Thyroid gland (tissue), 4 donors: ENCODE data around the gene WBP11.

ENCODE experiments used
- POLR2A ChIP-seq, 2 donors: fragments of 450-650 bp; IDR thresholded peaks; one replicate each; pipeline ENCODE4 v1.6.1; 2017; ENCODE audit warnings: antibody characterized with exemption in 2 of 2, mild to moderate bottlenecking in 2 of 2, moderate library complexity in 1 of 2
- TF ChIP-seq, protein P1 (sequence below), 6 experiments: fragments of 200-600 bp in 3 of 6; fragments of 450-650 bp in 3 of 6; sonication (generic) in 3 of 6; IDR thresholded peaks; one replicate each; pipeline ENCODE4 v1.5.1; 2016 to 2019; ENCODE audit warnings: antibody characterized with exemption in 6 of 6, mild to moderate bottlenecking in 2 of 6, inconsistent platforms in 1 of 6, moderate library complexity in 1 of 6

GRCh38 chr12:14767617-14768016 lies 35.7 kb downstream of the WBP11 start:
- TF ChIP-seq, protein P1, sequence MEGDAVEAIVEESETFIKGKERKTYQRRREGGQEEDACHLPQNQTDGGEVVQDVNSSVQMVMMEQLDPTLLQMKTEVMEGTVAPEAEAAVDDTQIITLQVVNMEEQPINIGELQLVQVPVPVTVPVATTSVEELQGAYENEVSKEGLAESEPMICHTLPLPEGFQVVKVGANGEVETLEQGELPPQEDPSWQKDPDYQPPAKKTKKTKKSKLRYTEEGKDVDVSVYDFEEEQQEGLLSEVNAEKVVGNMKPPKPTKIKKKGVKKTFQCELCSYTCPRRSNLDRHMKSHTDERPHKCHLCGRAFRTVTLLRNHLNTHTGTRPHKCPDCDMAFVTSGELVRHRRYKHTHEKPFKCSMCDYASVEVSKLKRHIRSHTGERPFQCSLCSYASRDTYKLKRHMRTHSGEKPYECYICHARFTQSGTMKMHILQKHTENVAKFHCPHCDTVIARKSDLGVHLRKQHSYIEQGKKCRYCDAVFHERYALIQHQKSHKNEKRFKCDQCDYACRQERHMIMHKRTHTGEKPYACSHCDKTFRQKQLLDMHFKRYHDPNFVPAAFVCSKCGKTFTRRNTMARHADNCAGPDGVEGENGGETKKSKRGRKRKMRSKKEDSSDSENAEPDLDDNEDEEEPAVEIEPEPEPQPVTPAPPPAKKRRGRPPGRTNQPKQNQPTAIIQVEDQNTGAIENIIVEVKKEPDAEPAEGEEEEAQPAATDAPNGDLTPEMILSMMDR (IDR thresholded peaks at IDR 0.05) = no peak
- TF ChIP-seq POLR2A (IDR thresholded peaks at IDR 0.05) = no peak
